Ascending aorta (tissue), 2 donors: ENCODE data around the gene ANK3. TPM values are rescaled to one million over a fixed set of nuclear protein-coding genes. Genes with fewer than 3 reads are reported as not detected.

Experiments used
- DNase-seq, 2 donors: peaks; one replicate each; pipeline ENCODE4 v3.0.0-alpha.2; 2019; ENCODE audit warnings: low spot score in 2 of 2
- H3K27ac ChIP-seq, 2 donors: fragments of 200-600 bp; sonication (generic); one replicate each; pipeline ENCODE4 v1.5.1; 2016 to 2017; ENCODE audit warnings: mild to moderate bottlenecking in 1 of 2
- H3K27me3 ChIP-seq: fragments of 200-600 bp; sonication (generic); one replicate; pipeline ENCODE4 v1.5.1; 2017
- H3K36me3 ChIP-seq, 2 donors: fragments of 200-600 bp; sonication (generic); one replicate each; pipeline ENCODE4 v1.5.1; 2016
- H3K4me1 ChIP-seq, 2 donors: fragments of 200-600 bp; sonication (generic); one replicate each; pipeline ENCODE4 v1.5.1; 2016 to 2017; ENCODE audit warnings: mild to moderate bottlenecking in 1 of 2
- H3K4me3 ChIP-seq, 2 donors: fragments of 200-600 bp; sonication (generic); one replicate each; pipeline ENCODE4 v1.5.1; 2016 to 2017; ENCODE audit warnings: mild to moderate bottlenecking in 1 of 2
- H3K9me3 ChIP-seq, 2 donors: fragments of 200-600 bp; sonication (generic); one replicate each; pipeline ENCODE4 v1.5.1; 2016
- CTCF ChIP-seq, 3 experiments: fragments of 200-600 bp in 2 of 3; fragments of 450-650 bp in 1 of 3; sonication (generic) in 2 of 3; IDR thresholded peaks; one replicate each; pipeline ENCODE4 v1.5.1; 2016 to 2019; ENCODE audit warnings: antibody characterized with exemption in 3 of 3, mild to moderate bottlenecking in 1 of 3, moderate library complexity in 1 of 3
- intact Hi-C: fragments of 100-400 bp; cut with DNase I; formaldehyde crosslinking; loops from one replicate; pipeline ENCODE4 v1.15.1; 2023
- total RNA-seq: library from RNA; depleted of rRNA; stranded (reverse); fragments of >200 nt; gene quantifications from one replicate; pipeline ENCODE4 v1.1.0, GENCODE V29; 2016

The ANK3 gene
- total RNA-seq, 1 donor from 2014 or later, result 28.3 TPM

- no peaks in the 10 kb centered on the region for H3K9me3 ChIP-seq
- H3K4me1 ChIP-seq, result peaks cover 3 to 6% of the 10 kb centered on the region in 2 donors
- TF ChIP-seq CTCF (IDR thresholded peaks at IDR 0.05), result no peak
- H3K27ac ChIP-seq, result no peak overlapping the region
- no peak overlapping the region for H3K4me3 ChIP-seq
- intact Hi-C loops, result no loop called here
- no peak for DNase-seq
- H3K36me3 ChIP-seq, result no peaks in the 10 kb centered on the region
- no peaks in the 10 kb centered on the region for H3K27me3 ChIP-seq
Observed at GRCh38 chr10:60144099-60144498, 245.6 kb downstream of the ANK3 start.

GRCh38 chr10:60142736-60143135 is 246.9 kb downstream of the ANK3 start:
- Histone ChIP-seq H3K4me1 (peaks cover 0 to 4% of the 10 kb centered on the region in 2 donors), H3K9me3 (no peaks in the 10 kb centered on the region), H3K27me3 (no peaks in the 10 kb centered on the region), H3K27ac (no peak overlapping the region), H3K36me3 (no peaks in the 10 kb centered on the region), H3K4me3 (no peak overlapping the region)
- no peak for TF ChIP-seq CTCF (IDR thresholded peaks at IDR 0.05)
- DNase-seq, result no peak
- intact Hi-C loops, result no loop called here

- H3K9me3 ChIP-seq, result no peaks in the 10 kb centered on the region
- intact Hi-C loops, result no loop called here
- H3K4me3 ChIP-seq, result no peak overlapping the region
- H3K27me3 ChIP-seq, result no peaks in the 10 kb centered on the region
- H3K36me3 ChIP-seq, result no peaks in the 10 kb centered on the region
- DNase-seq, result no peak
- no peak for TF ChIP-seq CTCF (IDR thresholded peaks at IDR 0.05)
- H3K27ac ChIP-seq, result no peak overlapping the region
- H3K4me1 ChIP-seq, result peaks cover 0 to under 1% of the 10 kb centered on the region in 2 donors
Observed at GRCh38 chr10:60141896-60142559, 247.6 kb downstream of the ANK3 start.

GRCh38 chr10:60140651-60141632 is 248.7 kb downstream of the ANK3 start:
- no peak overlapping the region for H3K4me3 ChIP-seq
- no peak for DNase-seq
- H3K27me3 ChIP-seq, result no peaks in the 10 kb centered on the region
- intact Hi-C loops, result no loop called here
- no peak for TF ChIP-seq CTCF (IDR thresholded peaks at IDR 0.05)
- peak overlapping the region in 1 of 2 donors; percentile 21 for H3K27ac ChIP-seq
- H3K9me3 ChIP-seq, result no peaks in the 10 kb centered on the region
- H3K4me1 ChIP-seq, result no peaks in the 10 kb centered on the region
- H3K36me3 ChIP-seq, result no peaks in the 10 kb centered on the region

GRCh38 chr10:60139798-60140566 is 249.7 kb downstream of the ANK3 start:
- Histone ChIP-seq H3K27ac (peak overlapping the region in 1 of 2 donors; percentile 21), H3K4me3 (no peak overlapping the region), H3K27me3 (no peaks in the 10 kb centered on the region), H3K9me3 (no peaks in the 10 kb centered on the region), H3K4me1 (no peaks in the 10 kb centered on the region), H3K36me3 (no peaks in the 10 kb centered on the region)
- intact Hi-C loops, result no loop called here
- DNase-seq, result no peak
- no peak for TF ChIP-seq CTCF (IDR thresholded peaks at IDR 0.05)
